NCI-H2171 treated with DMSO at 0.1 percent for 48 hours (cell line): ENCODE data around the gene ITGA1.
"Not testable (repeated sequence)": the region's sequence is repeated elsewhere in the genome, so short reads cannot be mapped to it uniquely, and the experiment has no call there.

Source experiments
- DNase-seq: peaks from one replicate; lab custom pipeline; 2025; lab: John Stamatoyannopoulos, UW

ITGA1 gene

GRCh38 chr5:52956915-52957747 lies 169.4 kb downstream of the ITGA1 start:
- DNase-seq = no peak

GRCh38 chr5:52961274-52961681 lies 173.6 kb downstream of the ITGA1 start:
- peak; percentile 14 for DNase-seq

DNA sequence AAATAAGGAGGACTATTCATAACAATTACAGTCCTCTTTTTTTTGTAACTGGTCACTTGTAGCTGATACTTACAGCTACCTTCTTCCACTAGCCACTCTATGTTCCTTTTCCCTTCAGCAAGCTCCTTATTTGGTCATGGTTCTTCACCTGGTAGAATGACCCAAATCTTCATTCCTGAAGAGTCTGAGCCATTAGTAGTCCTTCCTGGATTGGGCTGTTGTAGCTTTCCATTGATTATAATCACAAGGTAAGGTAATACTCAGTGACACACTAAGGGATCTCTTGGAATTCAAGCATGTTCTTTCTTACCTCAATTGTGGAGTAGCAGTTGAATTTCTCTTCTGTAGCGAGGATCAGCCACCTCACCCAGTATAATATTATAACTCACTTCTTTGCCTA lies 175.9 kb downstream of the ITGA1 start:
- DNase-seq = no peak

DNA sequence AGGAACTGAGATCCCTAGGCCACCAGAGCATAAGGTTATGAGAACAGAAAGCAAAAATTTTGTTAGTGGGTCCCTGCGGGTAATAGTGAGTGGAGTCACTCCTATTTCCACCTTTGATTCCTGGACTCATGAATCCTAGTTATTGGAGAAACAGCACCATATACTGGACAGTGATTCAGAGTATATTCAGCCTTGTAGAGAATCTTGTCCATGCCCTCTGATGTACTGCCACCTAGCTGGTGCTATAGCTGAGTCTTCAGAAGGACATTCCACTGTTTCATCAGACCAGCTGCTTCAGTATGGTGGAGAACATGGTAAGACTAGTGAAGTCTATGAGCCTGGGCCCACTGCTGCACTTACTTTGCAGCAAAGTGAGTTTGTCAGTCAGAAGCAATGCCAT lies 176.4 kb downstream of the ITGA1 start:
- DNase-seq = no peak

DNA sequence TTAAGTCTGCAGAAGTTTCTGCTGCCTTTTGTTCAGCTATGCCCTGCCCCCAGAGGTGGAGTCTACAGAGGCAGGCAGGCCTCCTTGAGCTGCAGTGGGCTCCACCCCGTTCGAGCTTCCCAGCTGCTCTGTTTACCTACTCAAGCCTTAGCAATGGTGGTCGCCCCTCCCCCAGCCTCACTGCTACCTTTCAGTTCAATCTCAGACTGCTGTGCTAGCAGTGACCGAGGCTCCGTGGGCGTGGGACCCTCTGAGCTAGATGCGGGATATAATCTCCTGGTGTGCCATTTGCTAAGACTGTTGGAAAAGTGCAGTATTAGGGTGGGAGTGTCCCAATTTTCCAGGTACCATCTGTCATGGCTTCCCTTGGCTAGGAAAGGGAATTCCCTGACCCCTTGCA lies 188.4 kb downstream of the ITGA1 start:
- DNase-seq = not testable (repeated sequence)

DNA sequence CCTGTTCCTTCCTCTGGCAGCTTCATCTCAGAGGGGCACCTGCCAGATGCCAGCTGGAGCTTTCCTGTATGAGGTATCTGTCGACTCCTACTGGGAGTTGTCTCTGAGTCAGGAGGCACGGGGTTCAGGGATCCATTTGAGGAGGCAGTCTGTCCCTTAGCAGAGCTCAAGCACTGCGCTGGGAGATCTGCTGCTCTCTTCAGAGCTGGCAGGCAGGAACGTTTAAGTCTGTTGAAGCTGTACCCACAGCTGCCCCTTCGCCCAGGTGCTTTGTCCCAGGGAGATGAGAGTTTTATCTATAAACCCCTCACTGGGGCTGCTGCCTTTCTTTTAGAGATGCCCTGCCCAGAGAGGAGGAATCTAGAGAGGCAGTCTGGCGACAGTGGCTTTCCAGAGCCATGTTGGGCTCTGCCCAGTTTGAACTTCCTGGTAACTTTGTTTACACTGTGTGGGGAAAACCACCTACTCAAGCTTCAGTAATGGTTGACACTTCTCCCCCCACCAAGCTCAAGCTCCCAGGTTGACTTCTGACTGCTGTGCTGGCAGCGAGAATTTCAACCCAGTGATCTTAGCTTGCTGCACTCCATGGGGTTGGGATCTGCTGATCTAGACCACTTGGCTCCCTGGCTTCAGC lies 189.7 kb downstream of the ITGA1 start:
- DNase-seq = no peak

DNA sequence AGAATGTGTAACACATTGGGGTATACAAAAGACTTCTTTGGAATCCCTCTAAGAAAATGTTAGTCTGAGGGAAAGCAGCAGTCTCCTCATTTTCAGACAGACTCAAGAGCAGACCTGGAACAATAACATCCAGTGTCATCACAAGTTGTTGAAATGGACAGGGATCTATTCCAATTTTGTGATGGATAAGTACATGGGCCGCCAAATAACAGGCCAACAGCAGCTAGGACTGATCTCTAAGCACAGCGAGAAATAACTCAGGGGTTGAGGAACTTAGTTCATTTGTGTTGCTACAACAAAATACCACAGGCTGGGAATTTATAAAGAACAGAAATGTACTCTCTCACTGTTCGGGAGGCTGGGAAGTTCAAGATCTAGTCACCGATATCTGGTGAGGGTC lies 193.8 kb downstream of the ITGA1 start:
- no peak for DNase-seq

- no peak for DNase-seq
These were observed 196.3 kb downstream of the ITGA1 start for GRCh38 chr5:52983731-52984636.

- no peak for DNase-seq
These were observed 197.6 kb downstream of the ITGA1 start for GRCh38 chr5:52985306-52985705.

- no peak for DNase-seq
These were observed 200.1 kb downstream of the ITGA1 start for GRCh38 chr5:52987711-52988331.

DNA sequence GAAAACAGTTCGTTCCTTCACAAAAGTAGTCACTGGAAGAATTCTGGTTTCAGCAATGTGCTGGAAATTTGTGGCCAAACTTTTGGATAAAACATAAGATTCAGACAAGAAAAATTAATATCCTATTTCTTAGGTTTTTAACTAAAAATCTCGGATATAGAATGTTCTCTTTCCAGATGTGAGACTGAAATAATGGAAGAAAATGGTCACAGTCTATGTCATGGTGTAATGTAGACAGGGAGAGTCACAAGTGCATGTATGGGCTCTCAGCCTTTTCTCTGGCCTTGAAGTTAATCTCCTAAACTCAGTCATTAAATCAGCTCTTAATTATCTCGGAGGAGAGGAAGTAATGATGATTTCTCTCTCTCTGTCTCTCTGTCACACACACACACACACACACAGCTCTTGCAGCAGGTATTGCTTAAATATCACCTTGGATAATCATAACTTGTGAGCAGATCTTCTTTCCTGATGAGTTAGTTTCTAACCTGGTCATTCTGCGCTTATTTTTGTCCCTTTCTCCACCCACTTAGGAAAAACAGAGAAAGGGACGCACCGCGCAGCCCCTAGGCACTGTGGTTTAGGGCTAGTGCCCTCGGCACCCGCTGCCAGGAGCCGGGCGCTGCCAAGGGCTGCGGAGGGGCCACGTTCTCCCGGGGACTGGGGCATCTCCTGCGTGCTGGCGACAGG lies 200.8 kb downstream of the ITGA1 start:
- DNase-seq = no peak

DNA sequence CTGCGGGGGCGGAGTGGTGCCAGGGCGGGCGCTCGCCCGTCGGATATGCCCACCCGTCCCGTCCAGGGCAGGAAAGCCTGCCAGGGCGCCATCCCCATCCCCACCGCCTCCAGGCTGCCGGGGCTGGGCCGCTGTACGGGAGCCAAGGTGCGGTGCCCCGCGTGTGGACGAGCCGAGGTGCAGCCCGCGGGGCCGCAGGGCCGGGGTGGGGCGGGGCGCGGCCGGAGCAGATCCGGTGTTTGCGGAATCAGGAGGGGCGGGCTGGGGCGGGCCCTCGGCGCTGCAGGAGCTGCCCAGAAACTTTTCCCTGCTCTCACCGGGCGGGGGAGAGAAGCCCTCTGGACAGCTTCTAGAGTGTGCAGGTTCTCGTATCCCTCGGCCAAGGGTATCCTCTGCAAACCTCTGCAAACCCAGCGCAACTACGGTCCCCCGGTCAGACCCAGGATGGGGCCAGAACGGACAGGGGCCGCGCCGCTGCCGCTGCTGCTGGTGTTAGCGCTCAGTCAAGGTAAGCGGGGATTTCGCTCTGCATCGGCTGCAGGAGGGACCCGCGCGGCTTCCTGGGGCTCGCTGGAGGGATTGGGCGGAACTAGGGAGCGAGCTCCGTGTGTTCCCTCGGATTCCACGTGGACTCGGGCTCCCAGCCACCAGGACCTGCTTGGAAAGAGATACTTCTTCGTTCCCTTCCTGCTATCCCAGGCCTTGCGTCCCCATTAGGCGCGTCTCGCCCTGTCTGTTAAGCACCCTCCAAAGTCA lies 201.5 kb downstream of the ITGA1 start, which contains the start of gene ITGA2:
Gene ITGA2, plus strand, starts transcription at position 328 of the 756 bp plus-strand sequence. Its CDS starts 117 bp downstream, at position 445.
- no peak for DNase-seq

DNA sequence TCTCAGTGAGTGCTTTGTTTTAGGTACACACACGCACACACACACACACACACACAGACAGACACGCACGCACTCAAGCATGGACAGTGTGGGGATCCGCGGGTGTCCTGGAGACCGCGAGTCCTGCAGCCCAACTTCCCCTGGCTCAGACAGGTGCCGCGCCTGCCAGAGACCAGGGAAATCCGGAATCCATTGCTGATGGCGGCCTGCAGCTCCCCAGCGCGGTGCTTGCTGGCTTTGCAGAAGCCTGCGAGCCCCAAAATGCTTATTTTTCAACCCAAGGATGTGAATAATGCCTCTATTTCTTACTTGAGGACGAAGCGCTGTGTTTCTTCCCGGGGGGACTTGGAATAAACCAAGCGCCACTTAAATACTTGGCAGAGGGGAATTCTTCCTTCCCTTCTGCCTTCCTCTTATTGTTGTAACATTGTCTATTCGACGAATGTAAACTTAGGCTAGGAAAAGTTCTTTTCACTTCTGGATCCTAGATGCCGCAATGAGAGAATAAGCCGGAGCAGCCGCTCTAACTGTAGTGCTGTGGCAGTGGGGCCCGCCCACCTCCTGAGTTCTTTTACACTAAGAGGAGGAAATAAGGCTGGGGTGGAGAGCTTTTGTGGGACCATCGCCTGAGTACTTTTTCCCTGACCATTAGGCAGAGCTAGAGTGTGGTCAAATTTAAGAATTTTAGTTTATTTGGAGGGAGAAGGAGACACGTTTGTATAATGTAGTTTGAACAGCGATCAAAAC lies 202.2 kb downstream of the ITGA1 start:
- DNase-seq = no peak

GRCh38 chr5:52990528-52990925 lies 202.8 kb downstream of the ITGA1 start:
- DNase-seq = no peak

GRCh38 chr5:52993367-52993766 lies 205.7 kb downstream of the ITGA1 start:
- DNase-seq = no peak

DNA sequence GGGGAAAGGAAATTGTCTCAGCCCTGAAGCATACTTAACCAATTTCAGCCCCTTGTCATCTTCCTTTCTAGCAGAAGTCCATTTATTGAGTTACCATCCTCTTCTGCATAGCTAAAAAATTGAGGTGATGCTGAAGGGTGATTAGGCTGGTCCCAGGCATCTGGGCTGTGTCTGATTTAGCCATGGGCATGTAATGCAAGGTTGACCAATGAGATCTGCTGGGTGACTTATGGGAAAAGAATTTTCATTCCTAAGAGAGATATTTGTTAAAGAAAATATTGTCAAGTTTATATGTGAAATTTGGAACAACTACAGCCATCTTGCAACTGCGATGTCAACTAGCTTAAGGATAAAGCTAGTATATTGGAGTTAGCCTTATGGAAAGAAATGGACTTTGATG lies 206.6 kb downstream of the ITGA1 start:
- no peak for DNase-seq

- DNase-seq = no peak
These were observed 207.4 kb downstream of the ITGA1 start for GRCh38 chr5:52995095-52995494.

GRCh38 chr5:52995914-52996313 lies 208.2 kb downstream of the ITGA1 start:
- no peak for DNase-seq

DNA sequence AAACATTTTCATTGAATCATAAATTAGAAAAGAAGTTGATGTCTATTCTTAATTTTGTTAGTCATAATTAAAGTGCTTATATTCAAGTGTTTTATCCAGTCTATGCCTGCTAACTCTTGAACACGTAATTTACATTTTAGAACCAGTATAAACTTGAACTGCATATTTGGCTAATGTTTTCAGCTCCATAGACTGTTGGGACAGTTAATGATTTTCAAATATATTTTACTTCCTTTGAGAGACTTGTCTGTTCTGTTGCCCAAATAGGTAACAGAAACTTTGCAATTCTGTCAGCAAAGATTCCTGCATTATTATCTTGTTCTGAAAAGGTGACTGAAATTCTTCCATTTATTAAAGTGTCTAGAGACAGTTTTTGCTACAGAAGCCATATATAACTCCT lies 209.3 kb downstream of the ITGA1 start:
- DNase-seq = no peak

GRCh38 chr5:52997424-52997823 lies 209.7 kb downstream of the ITGA1 start:
- DNase-seq = no peak
